Mammary epithelial cell (primary cell): ENCODE measurements around the gene PPP1R13L.
"Not testable (repeated sequence)": the region's sequence is repeated elsewhere in the genome, so short reads cannot be mapped to it uniquely, and the experiment has no call there.

Source experiments
- CTCF ChIP-seq, 2 donors: IDR thresholded peaks in 1 of 2; conservative IDR thresholded peaks in 1 of 2; 2 replicates each; pipeline ENCODE4 v1.5.1; 2011 to 2012; ENCODE audit warnings: inconsistent platforms in 2 of 2, low read length in 2 of 2, mild to moderate bottlenecking in 2 of 2, control low read depth in 1 of 2, low read depth in 1 of 2; ENCODE audit not compliant: insufficient read depth in 1 of 2; ENCODE audit errors: extremely low read depth in 1 of 2
- EZH2 ChIP-seq: IDR thresholded peaks from 2 replicates; pipeline ENCODE4 v1.6.1; 2012; ENCODE audit warnings: low read length, inconsistent platforms, borderline replicate concordance

GRCh38 chr19:45407585-45407984, 2.7 kb upstream of the PPP1R13L start:
- TF ChIP-seq CTCF (conservative IDR thresholded peaks at IDR 0.05 in 1 of 2, IDR thresholded peaks at IDR 0.05 in 1 of 2; ENCODE audit: extremely low read depth in 1 of 2, insufficient read depth in 1 of 2, low read depth in 1 of 2, low read length in 2 of 2); EZH2: not testable (repeated sequence)
